ENCODE measurements around the gene CD55. TPM values are rescaled to one million over a fixed set of nuclear protein-coding genes. Genes with fewer than 3 reads are reported as not detected.

CD55 gene
- total RNA-seq, 2 experiments from 2014 or later: 56.8 to 92.7 TPM

- DNase-seq: no peak
- intact Hi-C loops (cut with DNase I, micrococcal nuclease): loop anchor here (1.0 to 2.0 kb wide), 9 partner anchors 26 to 462 kb away; partner anchors contain the start of gene CD55 (in 2 of the 2)
- Mint-ChIP-seq H3K36me3 (ENCODE audit: low read depth) (peaks cover 20% of the 10 kb centered on the region), H3K27me3 (no peaks in the 10 kb centered on the region), H3K4me1 (no peaks in the 10 kb centered on the region), H3K27ac (no peak overlapping the region), H3K4me3 (no peak overlapping the region), H3K9me3 (ENCODE audit: low read depth) (no peaks in the 10 kb centered on the region)
- ChIA-PET CTCF (interaction anchor here (3.4 kb wide), 1 partner anchor 28 kb away, joined by 23 read pairs; no protein-coding TSS in a partner anchor), POLR2A (interaction anchor here (0.6 to 2.0 kb wide), 5 partner anchors 26 to 48 kb away, joined by 3 to 17 read pairs (median 5); partner anchors contain the start of gene CD55)
- ATAC-seq: peak; percentile 4
These were observed 42.4 kb downstream of the CD55 start for GRCh38 chr1:207363871-207364270.

DNA sequence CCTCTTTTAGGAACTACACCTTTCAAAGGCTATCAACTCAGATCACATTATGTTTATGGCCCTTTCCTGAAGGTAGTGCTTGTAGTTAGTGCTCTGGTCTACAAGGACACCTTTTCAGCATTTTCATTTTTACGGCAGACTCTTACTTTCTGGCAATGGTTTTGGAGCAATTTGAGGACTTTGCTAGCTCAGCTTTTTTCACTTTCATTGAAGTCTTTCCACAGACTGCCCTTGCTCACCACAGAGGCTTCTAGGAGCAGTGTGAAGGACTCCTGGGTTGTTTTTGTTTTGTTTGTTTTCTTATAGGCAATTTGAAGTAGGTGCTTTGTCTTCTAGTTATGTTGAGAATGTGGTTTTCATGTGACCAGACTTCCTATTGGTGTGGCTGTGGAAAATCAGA, 43.1 kb downstream of the CD55 start:
- POLR2A ChIA-PET: no interaction called here
- Mint-ChIP-seq H3K4me1 (no peaks in the 10 kb centered on the region), H3K36me3 (ENCODE audit: low read depth) (peaks cover 20% of the 10 kb centered on the region), H3K27ac (no peak overlapping the region), H3K4me3 (no peak overlapping the region), H3K27me3 (no peaks in the 10 kb centered on the region), H3K9me3 (ENCODE audit: low read depth) (peaks cover 3% of the 10 kb centered on the region)
- CTCF ChIA-PET: interaction anchor here (0.5 kb wide), 1 partner anchor 61 kb away, joined by 3 read pairs; no protein-coding TSS in a partner anchor
- intact Hi-C loops (cut with DNase I, micrococcal nuclease): loop anchor here in 1 of 2 experiments (2.0 kb wide), 1 partner anchor 48 kb away; no protein-coding TSS in a partner anchor
- ATAC-seq: no peak
- DNase-seq: no peak

GRCh38 chr1:207365063-207365462, 43.6 kb downstream of the CD55 start:
- peaks cover 5% of the 10 kb centered on the region for H3K9me3 Mint-ChIP-seq (ENCODE audit: low read depth)
- CTCF ChIA-PET: interaction anchor here (0.5 kb wide), 1 partner anchor 61 kb away, joined by 3 read pairs; no protein-coding TSS in a partner anchor
- H3K36me3 Mint-ChIP-seq (ENCODE audit: low read depth): peaks cover 17% of the 10 kb centered on the region
- intact Hi-C loops (cut with DNase I, micrococcal nuclease): loop anchor here in 1 of 2 experiments (2.0 kb wide), 1 partner anchor 48 kb away; no protein-coding TSS in a partner anchor
- no peak overlapping the region for H3K27ac Mint-ChIP-seq
- H3K4me1 Mint-ChIP-seq: no peaks in the 10 kb centered on the region
- H3K27me3 Mint-ChIP-seq: no peaks in the 10 kb centered on the region
- no peak overlapping the region for H3K4me3 Mint-ChIP-seq
- DNase-seq (no peak), ATAC-seq (no peak)
- POLR2A ChIA-PET: no interaction called here

- POLR2A ChIA-PET: no interaction called here
- Mint-ChIP-seq H3K4me3 (no peak overlapping the region), H3K9me3 (ENCODE audit: low read depth) (peaks cover 5% of the 10 kb centered on the region), H3K36me3 (ENCODE audit: low read depth) (peaks cover 22% of the 10 kb centered on the region), H3K4me1 (no peaks in the 10 kb centered on the region), H3K27me3 (no peaks in the 10 kb centered on the region), H3K27ac (no peak overlapping the region)
- ATAC-seq: no peak
- no peak for DNase-seq
- intact Hi-C loops (cut with DNase I, micrococcal nuclease): no loop called here
- CTCF ChIA-PET: interaction anchor here (0.6 kb wide), 1 partner anchor 155 kb away, joined by 4 read pairs; no protein-coding TSS in a partner anchor
These were observed 44.5 kb downstream of the CD55 start for GRCh38 chr1:207366022-207366421.

- peaks cover 3% of the 10 kb centered on the region for H3K9me3 Mint-ChIP-seq (ENCODE audit: low read depth)
- POLR2A ChIA-PET: no interaction called here
- no peak overlapping the region for H3K4me3 Mint-ChIP-seq
- CTCF ChIA-PET: no interaction called here
- ATAC-seq (no peak), DNase-seq (no peak)
- H3K27ac Mint-ChIP-seq: peak overlapping the region; percentile 2
- peaks cover 3% of the 10 kb centered on the region for H3K36me3 Mint-ChIP-seq (ENCODE audit: low read depth)
- intact Hi-C loops (cut with DNase I, micrococcal nuclease): no loop called here
- H3K4me1 Mint-ChIP-seq: peaks cover 19% of the 10 kb centered on the region
- H3K27me3 Mint-ChIP-seq: no peaks in the 10 kb centered on the region
These were observed 67.2 kb downstream of the CD55 start for GRCh38 chr1:207388721-207389120.

- ATAC-seq (peak; percentile 98), DNase-seq (peak; percentile 29)
- POLR2A ChIA-PET: interaction anchor here (0.5 to 1.6 kb wide), 5 partner anchors 22 to 697 kb away, joined by 3 to 5 read pairs (median 3); no protein-coding TSS in a partner anchor
- Mint-ChIP-seq H3K27ac (peak overlapping the region; percentile 83), H3K4me1 (peaks cover 19% of the 10 kb centered on the region), H3K9me3 (ENCODE audit: low read depth) (peaks cover 3% of the 10 kb centered on the region), H3K27me3 (no peaks in the 10 kb centered on the region), H3K36me3 (ENCODE audit: low read depth) (peaks cover 3% of the 10 kb centered on the region), H3K4me3 (no peak overlapping the region)
- CTCF ChIA-PET: interaction anchor here (1.0 kb wide), 1 partner anchor 55 kb away, joined by 4 read pairs; no protein-coding TSS in a partner anchor
- intact Hi-C loops (cut with DNase I, micrococcal nuclease): loop anchor here (1.0 kb wide), 8 partner anchors 15 to 293 kb away; partner anchors contain the start of gene CD55 (in 2 of the 2)
These were observed 68.4 kb downstream of the CD55 start for GRCh38 chr1:207389728-207390464.

GRCh38 chr1:207393610-207394009, 72.1 kb downstream of the CD55 start:
- Mint-ChIP-seq H3K4me1 (peaks cover 18% of the 10 kb centered on the region), H3K36me3 (ENCODE audit: low read depth) (no peaks in the 10 kb centered on the region), H3K4me3 (no peak overlapping the region), H3K9me3 (ENCODE audit: low read depth) (no peaks in the 10 kb centered on the region), H3K27ac (no peak overlapping the region), H3K27me3 (no peaks in the 10 kb centered on the region)
- POLR2A ChIA-PET: no interaction called here
- CTCF ChIA-PET: interaction anchor here (2.4 kb wide), 1 partner anchor 11 kb away, joined by 8 read pairs; no protein-coding TSS in a partner anchor
- DNase-seq (peak; percentile 40), ATAC-seq (no peak)
- intact Hi-C loops (cut with DNase I, micrococcal nuclease): no loop called here

- Mint-ChIP-seq H3K4me1 (peaks cover 4% of the 10 kb centered on the region), H3K27ac (no peak overlapping the region), H3K36me3 (ENCODE audit: low read depth) (no peaks in the 10 kb centered on the region), H3K4me3 (no peak overlapping the region), H3K27me3 (no peaks in the 10 kb centered on the region), H3K9me3 (ENCODE audit: low read depth) (peaks cover 2% of the 10 kb centered on the region)
- intact Hi-C loops (cut with DNase I, micrococcal nuclease): no loop called here
- CTCF ChIA-PET: interaction anchor here (0.6 to 1.5 kb wide), 5 partner anchors 9 to 319 kb away, joined by 3 to 6 read pairs (median 3); no protein-coding TSS in a partner anchor
- no peak for ATAC-seq
- no peak for DNase-seq
- POLR2A ChIA-PET: no interaction called here
These were observed 74.8 kb downstream of the CD55 start for GRCh38 chr1:207396168-207396746.

DNA sequence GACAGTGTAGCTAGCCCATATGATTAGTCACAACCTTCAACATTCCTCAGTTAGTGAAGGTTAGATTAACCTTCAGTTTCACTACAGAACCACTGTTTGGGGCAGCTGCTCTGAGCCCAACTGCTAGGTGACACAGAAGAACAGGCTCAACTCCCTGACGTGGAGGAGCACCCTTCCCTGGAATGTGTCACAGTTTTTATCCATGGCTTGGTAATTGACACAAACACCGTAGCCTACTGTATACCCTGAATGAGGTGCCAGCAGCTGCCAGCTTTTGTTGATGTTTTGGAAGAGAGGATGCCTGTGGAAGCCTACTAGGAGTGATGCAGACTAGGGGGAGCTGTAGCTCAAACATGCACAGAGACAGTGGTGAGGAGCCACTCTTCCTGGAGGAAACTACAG, 76.0 kb downstream of the CD55 start:
- no peak for DNase-seq
- Mint-ChIP-seq H3K27ac (no peak overlapping the region), H3K9me3 (ENCODE audit: low read depth) (peaks cover 2% of the 10 kb centered on the region), H3K27me3 (no peaks in the 10 kb centered on the region), H3K4me3 (no peak overlapping the region), H3K36me3 (ENCODE audit: low read depth) (no peaks in the 10 kb centered on the region), H3K4me1 (peaks cover 4% of the 10 kb centered on the region)
- intact Hi-C loops (cut with DNase I, micrococcal nuclease): no loop called here
- no peak for ATAC-seq
- ChIA-PET CTCF (interaction anchor here (1.5 kb wide), 1 partner anchor 19 kb away, joined by 6 read pairs; no protein-coding TSS in a partner anchor), POLR2A (no interaction called here)

GRCh38 chr1:207398986-207399385, 77.5 kb downstream of the CD55 start:
- Mint-ChIP-seq H3K27ac (no peak overlapping the region), H3K9me3 (ENCODE audit: low read depth) (peaks cover 2% of the 10 kb centered on the region), H3K36me3 (ENCODE audit: low read depth) (no peaks in the 10 kb centered on the region), H3K27me3 (no peaks in the 10 kb centered on the region), H3K4me1 (peaks cover 6% of the 10 kb centered on the region), H3K4me3 (no peak overlapping the region)
- DNase-seq (no peak), ATAC-seq (no peak)
- ChIA-PET CTCF (interaction anchor here (0.6 to 0.9 kb wide), 2 partner anchors 13 to 535 kb away, joined by 3 read pairs; no protein-coding TSS in a partner anchor), POLR2A (no interaction called here)
- intact Hi-C loops (cut with DNase I, micrococcal nuclease): no loop called here

GRCh38 chr1:207401578-207401977, 80.1 kb downstream of the CD55 start:
- Mint-ChIP-seq H3K27ac (no peak overlapping the region), H3K36me3 (ENCODE audit: low read depth) (no peaks in the 10 kb centered on the region), H3K4me1 (peaks cover 11% of the 10 kb centered on the region), H3K4me3 (no peak overlapping the region), H3K9me3 (ENCODE audit: low read depth) (peaks cover 2% of the 10 kb centered on the region), H3K27me3 (no peaks in the 10 kb centered on the region)
- ATAC-seq: no peak
- CTCF ChIA-PET: interaction anchor here (0.6 to 1.9 kb wide), 8 partner anchors 12 to 351 kb away, joined by 3 to 8 read pairs (median 3); partner anchors contain the start of gene PFKFB2
- POLR2A ChIA-PET: no interaction called here
- intact Hi-C loops (cut with DNase I, micrococcal nuclease): loop anchor here in 1 of 2 experiments (10.0 kb wide), 1 partner anchor 347 kb away; the partner anchor contains the start of genes PFKFB2 and YOD1
- no peak for DNase-seq
